Measurements from ENCODE around the gene ERC2.

The ERC2 gene

DNA sequence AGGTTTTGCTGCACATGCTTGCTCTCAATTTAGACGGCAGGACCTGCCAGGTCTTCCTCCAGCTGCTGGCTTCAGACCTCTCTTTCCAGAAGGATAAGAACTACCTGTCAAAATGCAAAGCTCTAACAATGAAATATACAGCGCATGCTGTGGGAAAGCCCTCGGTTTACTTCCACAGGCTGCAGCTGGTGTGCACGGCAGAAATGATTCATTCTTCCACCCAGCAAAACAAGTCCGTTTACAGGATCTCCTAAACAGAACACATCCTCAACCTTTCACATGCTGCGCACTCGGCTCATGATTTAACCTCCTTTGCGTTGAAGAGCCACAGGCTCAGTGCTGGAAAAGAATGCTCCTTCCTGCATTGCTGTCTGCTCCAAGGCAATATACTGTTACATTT, 888.8 kb downstream of the ERC2 start:
- H2AFZ ChIP-seq (ENCODE audit: low read length) = no peak overlapping the region
- H3K4me1 ChIP-seq (ENCODE audit: insufficient read depth, low read length, severe bottlenecking) = no peaks in the 10 kb centered on the region
- no peak overlapping the region for H3K4me3 ChIP-seq (ENCODE audit: low read depth, low read length, poor library complexity, severe bottlenecking)
- no peaks in the 10 kb centered on the region for H3K9me3 ChIP-seq (ENCODE audit: low read length)
- no peaks in the 10 kb centered on the region for H3K27me3 ChIP-seq (ENCODE audit: insufficient read depth, low read length)
- H3K4me2 ChIP-seq (ENCODE audit: low read length) = no peak overlapping the region
- H3K79me2 ChIP-seq (ENCODE audit: insufficient read depth, low read length) = no peaks in the 10 kb centered on the region
- H3K36me3 ChIP-seq (ENCODE audit: insufficient read depth, low read length) = no peaks in the 10 kb centered on the region
- no peak overlapping the region for H3K27ac ChIP-seq (ENCODE audit: low read depth, low read length, poor library complexity, severe bottlenecking)
- no peak overlapping the region for H3K9ac ChIP-seq (ENCODE audit: low read length)
- H3K9me2 ChIP-seq (ENCODE audit: low read depth, low read length) = no peaks in the 10 kb centered on the region
- H3F3A ChIP-seq (ENCODE audit: insufficient read depth, low read length) = no peaks in the 10 kb centered on the region
- no peaks in the 10 kb centered on the region for H4K20me1 ChIP-seq (ENCODE audit: insufficient read depth, low read length)
- TF ChIP-seq EZH2 (IDR thresholded peaks at IDR 0.05; ENCODE audit: borderline replicate concordance, low read length) = no peak
- TF ChIP-seq, protein P1, sequence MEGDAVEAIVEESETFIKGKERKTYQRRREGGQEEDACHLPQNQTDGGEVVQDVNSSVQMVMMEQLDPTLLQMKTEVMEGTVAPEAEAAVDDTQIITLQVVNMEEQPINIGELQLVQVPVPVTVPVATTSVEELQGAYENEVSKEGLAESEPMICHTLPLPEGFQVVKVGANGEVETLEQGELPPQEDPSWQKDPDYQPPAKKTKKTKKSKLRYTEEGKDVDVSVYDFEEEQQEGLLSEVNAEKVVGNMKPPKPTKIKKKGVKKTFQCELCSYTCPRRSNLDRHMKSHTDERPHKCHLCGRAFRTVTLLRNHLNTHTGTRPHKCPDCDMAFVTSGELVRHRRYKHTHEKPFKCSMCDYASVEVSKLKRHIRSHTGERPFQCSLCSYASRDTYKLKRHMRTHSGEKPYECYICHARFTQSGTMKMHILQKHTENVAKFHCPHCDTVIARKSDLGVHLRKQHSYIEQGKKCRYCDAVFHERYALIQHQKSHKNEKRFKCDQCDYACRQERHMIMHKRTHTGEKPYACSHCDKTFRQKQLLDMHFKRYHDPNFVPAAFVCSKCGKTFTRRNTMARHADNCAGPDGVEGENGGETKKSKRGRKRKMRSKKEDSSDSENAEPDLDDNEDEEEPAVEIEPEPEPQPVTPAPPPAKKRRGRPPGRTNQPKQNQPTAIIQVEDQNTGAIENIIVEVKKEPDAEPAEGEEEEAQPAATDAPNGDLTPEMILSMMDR (IDR thresholded peaks at IDR 0.05; ENCODE audit: low read length) = no peak

DNA sequence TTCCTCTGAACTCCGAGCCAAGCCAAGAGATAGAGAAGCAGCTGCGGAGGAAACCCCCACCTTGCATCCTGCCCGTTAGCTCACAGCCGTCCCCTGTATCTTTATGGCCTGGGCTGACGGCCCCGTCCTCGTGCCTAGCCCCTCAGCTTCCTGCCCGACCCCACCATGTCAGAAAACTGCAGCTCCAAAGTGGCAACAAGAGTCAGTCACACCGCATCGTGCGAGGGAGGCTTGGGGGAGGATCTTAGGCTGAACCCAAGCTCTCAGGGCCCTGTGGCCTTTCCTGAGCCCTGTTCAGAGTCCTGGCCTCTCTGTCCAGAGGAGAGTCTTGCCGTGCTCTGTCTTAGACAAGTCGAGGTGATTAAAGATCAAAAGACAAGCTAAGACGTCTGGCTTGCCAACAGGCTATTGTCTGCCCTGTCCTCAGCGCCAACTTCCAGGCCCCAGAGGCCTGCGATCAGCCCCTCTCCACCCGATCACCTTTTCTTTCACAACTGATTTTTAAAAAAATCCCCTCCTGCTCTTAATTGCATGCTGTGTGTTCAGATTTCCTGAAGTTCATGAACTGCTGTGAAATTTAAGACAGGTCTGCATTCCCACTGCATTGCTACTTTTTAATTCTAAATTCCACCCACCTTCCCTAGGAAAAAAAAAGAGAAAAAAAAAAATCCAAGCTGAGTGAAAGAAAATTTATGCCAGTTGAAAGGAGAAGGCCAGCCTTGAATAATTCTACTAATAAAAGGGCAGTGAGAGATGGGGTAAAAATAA, 891.5 kb downstream of the ERC2 start:
- Histone ChIP-seq H3K36me3 (ENCODE audit: insufficient read depth, low read length) (no peaks in the 10 kb centered on the region), H4K20me1 (ENCODE audit: insufficient read depth, low read length) (no peaks in the 10 kb centered on the region), H3K9ac (ENCODE audit: low read length) (no peak overlapping the region), H3K27me3 (ENCODE audit: insufficient read depth, low read length) (no peaks in the 10 kb centered on the region; the same call in 1 of the 2 replicates), H2AFZ (ENCODE audit: low read length) (no peak overlapping the region), H3K4me2 (ENCODE audit: low read length) (no peak overlapping the region), H3K4me3 (ENCODE audit: low read depth, low read length, poor library complexity, severe bottlenecking) (no peak overlapping the region), H3K27ac (ENCODE audit: low read depth, low read length, poor library complexity, severe bottlenecking) (no peak overlapping the region), H3K79me2 (ENCODE audit: insufficient read depth, low read length) (no peaks in the 10 kb centered on the region), H3K9me2 (ENCODE audit: low read depth, low read length) (no peaks in the 10 kb centered on the region), H3K4me1 (ENCODE audit: insufficient read depth, low read length, severe bottlenecking) (no peaks in the 10 kb centered on the region), H3F3A (ENCODE audit: insufficient read depth, low read length) (no peaks in the 10 kb centered on the region), H3K9me3 (ENCODE audit: low read length) (no peaks in the 10 kb centered on the region)
- TF ChIP-seq, protein P1 (IDR thresholded peaks at IDR 0.05; ENCODE audit: low read length) = no peak
- no peak for TF ChIP-seq EZH2 (IDR thresholded peaks at IDR 0.05; ENCODE audit: borderline replicate concordance, low read length)

DNA sequence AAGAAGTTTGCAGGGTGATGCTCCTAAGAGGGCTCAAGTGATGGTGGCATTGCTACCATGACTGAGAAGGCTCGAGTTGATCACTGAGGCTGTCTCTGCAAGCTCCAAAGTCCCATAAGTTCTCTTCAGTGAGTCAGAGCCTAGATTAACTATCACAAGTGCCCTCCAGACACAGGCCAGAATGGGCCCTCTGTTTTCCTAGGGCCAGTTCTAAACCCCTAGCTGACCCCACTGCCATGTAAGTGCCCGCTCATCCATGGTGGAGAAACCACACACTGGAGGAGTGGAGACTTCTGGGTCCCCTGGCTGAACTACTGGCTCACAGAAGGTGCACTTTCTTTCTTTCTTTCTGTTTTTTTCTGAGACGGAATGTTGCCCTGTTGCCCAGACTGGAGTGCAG, 893.6 kb downstream of the ERC2 start:
- Histone ChIP-seq H3K9me3 (ENCODE audit: low read length) (no peaks in the 10 kb centered on the region), H3F3A (ENCODE audit: insufficient read depth, low read length) (no peaks in the 10 kb centered on the region), H3K4me3 (ENCODE audit: low read depth, low read length, poor library complexity, severe bottlenecking) (no peak overlapping the region), H3K9me2 (ENCODE audit: low read depth, low read length) (no peaks in the 10 kb centered on the region), H3K27me3 (ENCODE audit: insufficient read depth, low read length) (no peaks in the 10 kb centered on the region; the same call in 1 of the 2 replicates), H2AFZ (ENCODE audit: low read length) (no peak overlapping the region), H3K4me1 (ENCODE audit: insufficient read depth, low read length, severe bottlenecking) (no peaks in the 10 kb centered on the region), H3K79me2 (ENCODE audit: insufficient read depth, low read length) (no peaks in the 10 kb centered on the region), H3K9ac (ENCODE audit: low read length) (no peak overlapping the region), H3K4me2 (ENCODE audit: low read length) (no peak overlapping the region), H3K27ac (ENCODE audit: low read depth, low read length, poor library complexity, severe bottlenecking) (no peak overlapping the region), H3K36me3 (ENCODE audit: insufficient read depth, low read length) (no peaks in the 10 kb centered on the region), H4K20me1 (ENCODE audit: insufficient read depth, low read length) (no peaks in the 10 kb centered on the region)
- TF ChIP-seq, protein P1 (IDR thresholded peaks at IDR 0.05; ENCODE audit: low read length) = no peak
- TF ChIP-seq EZH2 (IDR thresholded peaks at IDR 0.05; ENCODE audit: borderline replicate concordance, low read length) = no peak
